GM12878 (cell line): ENCODE results near the gene SSTR4. TPM values are rescaled to one million over a fixed set of nuclear protein-coding genes. Genes with fewer than 3 reads are reported as not detected.
A peak's percentile ranks its signal among the peaks of the same experiment; 100 is the strongest.

Experiments
- ATAC-seq: fragments of 200-7000 bp; cut with Tn5 transposase; 3 replicates; pipeline ENCODE4 v1.9.1; 2020; ENCODE audit warnings: mild to moderate bottlenecking, moderate library complexity
- BruUV-seq: library from RNA; stranded (reverse); fragments of 400-500 nt; replicated peaks from 2 replicates; lab custom pipeline; 2021; lab: Mats Ljungman, UMichigan
- CTCF ChIA-PET: fragments of 300-600 bp; sonication (Branson Sonifier 250); formaldehyde crosslinking; extraction: SDS; loops from one replicate; lab custom pipeline; 2021; ENCODE audit warnings: inconsistent platforms; lab: Yijun Ruan, JAX
- POLR2A ChIA-PET: fragments of 350-600 bp; formaldehyde crosslinking; extraction: SDS; loops from one replicate; lab custom pipeline; 2021; ENCODE audit warnings: inconsistent platforms; lab: Charles Lee
- RAD21 ChIA-PET: fragments of 300-600 bp; sonication (Branson Sonifier 250); formaldehyde crosslinking; loops from one replicate; lab custom pipeline; 2023; ENCODE audit warnings: antibody characterized with exemption; ENCODE audit not compliant: unreplicated experiment; lab: Charles Lee
- SMC1A ChIA-PET: fragments of 300-600 bp; sonication (Branson Sonifier 250); formaldehyde crosslinking; loops from one replicate; lab custom pipeline; 2023; ENCODE audit not compliant: unreplicated experiment, uncharacterized antibody; lab: Charles Lee
- DNase-seq: peaks from one replicate; pipeline ENCODE4 v3.0.0-alpha.2; 2011; ENCODE audit warnings: low read depth, low spot score
- FAIRE-seq: peaks from 3 replicates; lab custom pipeline; 2011; peaks lifted over from hg19 to GRCh38; lab: Jason Lieb, UNC
- H2AFZ ChIP-seq: 2 replicates; pipeline ENCODE4 v1.6.0; 2011; ENCODE audit warnings: low read depth, low read length, control low read depth; ENCODE audit not compliant: control insufficient read depth
- H3K27ac ChIP-seq: 2 replicates; pipeline ENCODE4 v1.5.1; 2011; ENCODE audit warnings: control low read depth; ENCODE audit not compliant: control insufficient read depth, insufficient read depth
- H3K27me3 ChIP-seq, 2 experiments: replicated peaks in 1 of 2; 2 replicates each; pipeline versions ENCODE4 v1.6.0 to v1.6.1; 2011; ENCODE audit warnings: low read length in 1 of 2; ENCODE audit not compliant: control insufficient read depth in 2 of 2, insufficient read depth in 2 of 2
- H3K36me3 ChIP-seq, 2 experiments: 2 replicates each; pipeline ENCODE4 v1.5.1; 2011; ENCODE audit warnings: low read length in 1 of 2; ENCODE audit not compliant: control insufficient read depth in 2 of 2, insufficient read depth in 2 of 2
- H3K4me1 ChIP-seq: 2 replicates; pipeline ENCODE4 v1.6.1; 2011; ENCODE audit warnings: mild to moderate bottlenecking, low read length, moderate library complexity, mixed read lengths; ENCODE audit not compliant: control insufficient read depth, insufficient read depth
- H3K4me2 ChIP-seq: 2 replicates; pipeline ENCODE4 v1.6.0; 2011; ENCODE audit warnings: control low read depth; ENCODE audit not compliant: control insufficient read depth, insufficient read depth
- H3K4me3 ChIP-seq: fragments of 200-600 bp; sonication (generic); 2 replicates; pipeline ENCODE4 v1.5.1; 2016
- H3K79me2 ChIP-seq: 2 replicates; pipeline ENCODE4 v1.6.0; 2011; ENCODE audit warnings: low read length; ENCODE audit not compliant: control insufficient read depth, insufficient read depth
- H3K9ac ChIP-seq: 2 replicates; pipeline ENCODE4 v1.8.0; 2011; ENCODE audit warnings: low read length, control low read depth, mixed read lengths; ENCODE audit not compliant: control insufficient read depth, insufficient read depth
- H3K9me3 ChIP-seq: replicated peaks from 3 replicates; pipeline ENCODE4 v1.5.1; 2011; ENCODE audit warnings: mild to moderate bottlenecking, low read length; ENCODE audit not compliant: control insufficient read depth, insufficient read depth
- H4K20me1 ChIP-seq: 2 replicates; pipeline ENCODE4 v1.6.0; 2011; ENCODE audit not compliant: control insufficient read depth, insufficient read depth
- BHLHE40 ChIP-seq, 2 experiments: fragments of 450-650 bp in 1 of 2; IDR thresholded peaks; 2 replicates each; pipeline ENCODE4 v1.6.1; 2011 to 2017; ENCODE audit warnings: low read depth in 2 of 2, borderline replicate concordance in 1 of 2, improper control_type of control experiment in 1 of 2, low read length in 1 of 2, mild to moderate bottlenecking in 1 of 2
- NRF1 ChIP-seq: conservative IDR thresholded peaks from 2 replicates; pipeline ENCODE4 v1.6.1; 2011; ENCODE audit warnings: mild to moderate bottlenecking, low read depth, low read length, improper control_type of control experiment
- RAD21 ChIP-seq: IDR thresholded peaks from 2 replicates; pipeline ENCODE4 v1.6.1; 2011; ENCODE audit warnings: mild to moderate bottlenecking, low read depth, low read length, moderate library complexity; ENCODE audit not compliant: insufficient read depth
- SMC3 ChIP-seq: IDR thresholded peaks from 2 replicates; pipeline ENCODE4 v1.6.1; 2011; ENCODE audit warnings: low read length, improper control_type of control experiment, borderline replicate concordance
- WGBS: methylation state at CpG from one replicate; pipeline ENCODE4 v1.1.6; 2016; ENCODE audit warnings: low lambda C conversion rate; ENCODE audit not compliant: insufficient replicate concordance, insufficient coverage; ENCODE audit errors: missing lambda C conversion rate; 5-methylcytosine and 5-hydroxymethylcytosine counted together
- in situ Hi-C: fragments of 300-500 bp; cut with MboI; formaldehyde crosslinking; loops from 9 replicates; pipeline ENCODE4 v1.14.3; 2018; ENCODE audit warnings: mixed read lengths
- intact Hi-C: fragments of 100-400 bp; cut with micrococcal nuclease; formaldehyde crosslinking; loops from one replicate; pipeline ENCODE4 v1.14.2; 2022; ENCODE audit not compliant: unreplicated experiment
- polyA plus RNA-seq, 11 experiments: library from polyadenylated mRNA; depleted of rRNA in 4 of 11; unstranded in 6 of 11; stranded (reverse) in 5 of 11; fragments of >200 nt; fragmentation: Nextera tagmentation in 4 of 11; fragmentation: Illumina TruSeq in 1 of 11; extraction: Ambion mirVana in 4 of 11; extraction: Trizol in 1 of 11; gene quantifications; 1 replicate in 1 of 11; 2 replicates in 10 of 11; pipeline versions ENCODE4 v1.2.1 to v1.2.3, GENCODE V29; 2011 to 2016; ENCODE audit warnings: inconsistent platforms in 2 of 11, missing spikeins in 2 of 11, low read depth in 1 of 11
- total RNA-seq, 4 experiments: library from RNA; depleted of rRNA in 3 of 4; stranded (reverse); fragments of >200 nt in 3 of 4; fragmentation: Illumina TruSeq in 1 of 4; extraction: Trizol in 1 of 4; gene quantifications; 2 replicates each; pipeline versions ENCODE4 v1.2.1 to v1.2.3, GENCODE V29; 2013 to 2021
- TF ChIP-seq, protein P1 (sequence below): fragments of 450-650 bp; IDR thresholded peaks from 2 replicates; pipeline ENCODE4 v1.6.1; 2017; ENCODE audit warnings: low read depth, mild to moderate bottlenecking, moderate library complexity
- TF ChIP-seq, protein P2 (sequence below): IDR thresholded peaks from 2 replicates; pipeline ENCODE4 v1.6.1; 2012; ENCODE audit warnings: improper control_type of control experiment, low read depth, low read length; ENCODE audit not compliant: insufficient replicate concordance
- TF ChIP-seq, protein P3 (sequence below), 3 experiments: IDR thresholded peaks in 2 of 3; conservative IDR thresholded peaks in 1 of 3; 2 replicates each; pipeline ENCODE4 v1.5.1; 2011; ENCODE audit warnings: low read depth in 3 of 3, low read length in 3 of 3, mild to moderate bottlenecking in 3 of 3, control low read depth in 2 of 3, moderate library complexity in 2 of 3, inconsistent platforms in 1 of 3, mixed read lengths in 1 of 3; ENCODE audit not compliant: control insufficient read depth in 2 of 3, insufficient read depth in 1 of 3; ENCODE audit errors: extremely low read depth in 1 of 3

The SSTR4 gene
- total and polyA plus RNA-seq, 10 of the 15 experiments (the other 5 are each of a cell fraction or from before 2014, with no cell fraction given), result not detected

DNA sequence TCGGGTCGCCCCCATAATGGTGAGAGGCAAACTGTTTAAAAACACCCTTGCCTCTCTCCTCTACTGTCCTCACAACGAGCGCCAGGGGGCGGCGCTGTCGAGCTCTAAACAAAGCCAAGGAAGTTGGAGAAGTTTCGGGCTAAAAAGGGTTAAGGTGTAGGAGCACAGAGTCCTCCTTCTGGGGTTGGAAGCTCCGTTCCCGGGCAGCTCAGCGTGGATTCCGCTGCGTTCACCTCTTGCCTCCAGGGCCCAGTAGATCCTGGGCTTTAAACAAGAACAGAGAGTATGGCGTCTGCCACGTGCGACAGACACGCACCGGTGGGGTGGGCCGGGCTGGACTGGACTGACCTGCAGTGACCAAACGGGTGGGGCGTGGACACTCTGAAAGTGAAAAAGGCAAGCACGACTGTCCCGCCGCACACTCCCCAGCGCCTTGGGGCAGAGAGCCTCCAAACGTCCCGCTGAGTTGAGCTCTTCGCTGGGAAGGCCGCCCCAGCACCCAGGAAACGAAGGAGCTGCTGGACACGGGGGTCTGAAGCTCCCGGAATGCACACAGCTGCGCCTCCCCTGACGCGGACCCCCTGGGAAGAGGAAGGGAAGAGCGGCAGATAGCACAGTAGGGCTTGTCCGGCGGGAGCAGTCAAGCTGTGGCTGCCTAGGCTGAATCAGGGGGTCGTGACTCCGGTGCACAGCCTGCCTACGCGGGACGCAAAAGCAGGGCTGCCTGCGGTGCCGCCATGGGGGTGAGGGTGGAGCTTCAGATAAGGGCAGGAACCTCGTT lies 15.9 kb downstream of the SSTR4 start:
- peaks cover 8% of the 10 kb centered on the region in 2 experiments; a peak in 3 of 4 replicates for H3K27me3 ChIP-seq
- BruUV-seq, result no TSS peak
- peak; percentile 64 for ATAC-seq
- in situ Hi-C loops, result no loop called here
- ChIA-PET POLR2A (interaction anchor here (1.5 kb wide), 1 partner anchor 150 kb away, joined by 5 read pairs; no protein-coding TSS in a partner anchor), SMC1A (interaction anchor here (0.6 to 4.8 kb wide), 13 partner anchors 11 to 184 kb away, joined by 3 to 32 read pairs (median 5); partner anchors contain the start of gene CD93), RAD21 (interaction anchor here (0.9 to 3.5 kb wide), 13 partner anchors 28 to 360 kb away, joined by 3 to 25 read pairs (median 5); no protein-coding TSS in a partner anchor), CTCF (interaction anchor here (0.7 to 5.3 kb wide), 31 partner anchors 11 to 361 kb away, joined by 3 to 34 read pairs (median 4); partner anchors contain the start of gene NXT1)
- H3K9me3 ChIP-seq, result no peaks in the 10 kb centered on the region; the same call in 2 of the 3 replicates
- no peak overlapping the region for H3K9ac ChIP-seq
- WGBS, result 18% methylated on average over 40 of the region's 46 CpGs
- H2AFZ ChIP-seq, result no peak overlapping the region
- H3K4me2 ChIP-seq, result no peak overlapping the region; the same call in 1 of the 2 replicates
- intact Hi-C loops, result loop anchor here (5.0 to 10.0 kb wide), 2 partner anchors 151 to 294 kb away; no protein-coding TSS in a partner anchor
- no peak for FAIRE-seq
- TF ChIP-seq RAD21 (peak; percentile 84), NRF1 (no peak), BHLHE40 (IDR thresholded peaks at IDR 0.05; ENCODE audit: borderline replicate concordance in 1 of 2, low read depth in 2 of 2, low read length in 1 of 2) (peak in 1 of 2 experiments; percentile 57; a peak in 1 of 4 replicates), SMC3 (peak; percentile 55)
- TF ChIP-seq, protein P1, sequence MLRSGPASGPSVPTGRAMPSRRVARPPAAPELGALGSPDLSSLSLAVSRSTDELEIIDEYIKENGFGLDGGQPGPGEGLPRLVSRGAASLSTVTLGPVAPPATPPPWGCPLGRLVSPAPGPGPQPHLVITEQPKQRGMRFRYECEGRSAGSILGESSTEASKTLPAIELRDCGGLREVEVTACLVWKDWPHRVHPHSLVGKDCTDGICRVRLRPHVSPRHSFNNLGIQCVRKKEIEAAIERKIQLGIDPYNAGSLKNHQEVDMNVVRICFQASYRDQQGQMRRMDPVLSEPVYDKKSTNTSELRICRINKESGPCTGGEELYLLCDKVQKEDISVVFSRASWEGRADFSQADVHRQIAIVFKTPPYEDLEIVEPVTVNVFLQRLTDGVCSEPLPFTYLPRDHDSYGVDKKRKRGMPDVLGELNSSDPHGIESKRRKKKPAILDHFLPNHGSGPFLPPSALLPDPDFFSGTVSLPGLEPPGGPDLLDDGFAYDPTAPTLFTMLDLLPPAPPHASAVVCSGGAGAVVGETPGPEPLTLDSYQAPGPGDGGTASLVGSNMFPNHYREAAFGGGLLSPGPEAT, result no peak
- TF ChIP-seq, protein P2, sequence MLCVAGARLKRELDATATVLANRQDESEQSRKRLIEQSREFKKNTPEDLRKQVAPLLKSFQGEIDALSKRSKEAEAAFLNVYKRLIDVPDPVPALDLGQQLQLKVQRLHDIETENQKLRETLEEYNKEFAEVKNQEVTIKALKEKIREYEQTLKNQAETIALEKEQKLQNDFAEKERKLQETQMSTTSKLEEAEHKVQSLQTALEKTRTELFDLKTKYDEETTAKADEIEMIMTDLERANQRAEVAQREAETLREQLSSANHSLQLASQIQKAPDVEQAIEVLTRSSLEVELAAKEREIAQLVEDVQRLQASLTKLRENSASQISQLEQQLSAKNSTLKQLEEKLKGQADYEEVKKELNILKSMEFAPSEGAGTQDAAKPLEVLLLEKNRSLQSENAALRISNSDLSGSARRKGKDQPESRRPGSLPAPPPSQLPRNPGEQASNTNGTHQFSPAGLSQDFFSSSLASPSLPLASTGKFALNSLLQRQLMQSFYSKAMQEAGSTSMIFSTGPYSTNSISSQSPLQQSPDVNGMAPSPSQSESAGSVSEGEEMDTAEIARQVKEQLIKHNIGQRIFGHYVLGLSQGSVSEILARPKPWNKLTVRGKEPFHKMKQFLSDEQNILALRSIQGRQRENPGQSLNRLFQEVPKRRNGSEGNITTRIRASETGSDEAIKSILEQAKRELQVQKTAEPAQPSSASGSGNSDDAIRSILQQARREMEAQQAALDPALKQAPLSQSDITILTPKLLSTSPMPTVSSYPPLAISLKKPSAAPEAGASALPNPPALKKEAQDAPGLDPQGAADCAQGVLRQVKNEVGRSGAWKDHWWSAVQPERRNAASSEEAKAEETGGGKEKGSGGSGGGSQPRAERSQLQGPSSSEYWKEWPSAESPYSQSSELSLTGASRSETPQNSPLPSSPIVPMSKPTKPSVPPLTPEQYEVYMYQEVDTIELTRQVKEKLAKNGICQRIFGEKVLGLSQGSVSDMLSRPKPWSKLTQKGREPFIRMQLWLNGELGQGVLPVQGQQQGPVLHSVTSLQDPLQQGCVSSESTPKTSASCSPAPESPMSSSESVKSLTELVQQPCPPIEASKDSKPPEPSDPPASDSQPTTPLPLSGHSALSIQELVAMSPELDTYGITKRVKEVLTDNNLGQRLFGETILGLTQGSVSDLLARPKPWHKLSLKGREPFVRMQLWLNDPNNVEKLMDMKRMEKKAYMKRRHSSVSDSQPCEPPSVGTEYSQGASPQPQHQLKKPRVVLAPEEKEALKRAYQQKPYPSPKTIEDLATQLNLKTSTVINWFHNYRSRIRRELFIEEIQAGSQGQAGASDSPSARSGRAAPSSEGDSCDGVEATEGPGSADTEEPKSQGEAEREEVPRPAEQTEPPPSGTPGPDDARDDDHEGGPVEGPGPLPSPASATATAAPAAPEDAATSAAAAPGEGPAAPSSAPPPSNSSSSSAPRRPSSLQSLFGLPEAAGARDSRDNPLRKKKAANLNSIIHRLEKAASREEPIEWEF, result no peak
- TF ChIP-seq, protein P3, sequence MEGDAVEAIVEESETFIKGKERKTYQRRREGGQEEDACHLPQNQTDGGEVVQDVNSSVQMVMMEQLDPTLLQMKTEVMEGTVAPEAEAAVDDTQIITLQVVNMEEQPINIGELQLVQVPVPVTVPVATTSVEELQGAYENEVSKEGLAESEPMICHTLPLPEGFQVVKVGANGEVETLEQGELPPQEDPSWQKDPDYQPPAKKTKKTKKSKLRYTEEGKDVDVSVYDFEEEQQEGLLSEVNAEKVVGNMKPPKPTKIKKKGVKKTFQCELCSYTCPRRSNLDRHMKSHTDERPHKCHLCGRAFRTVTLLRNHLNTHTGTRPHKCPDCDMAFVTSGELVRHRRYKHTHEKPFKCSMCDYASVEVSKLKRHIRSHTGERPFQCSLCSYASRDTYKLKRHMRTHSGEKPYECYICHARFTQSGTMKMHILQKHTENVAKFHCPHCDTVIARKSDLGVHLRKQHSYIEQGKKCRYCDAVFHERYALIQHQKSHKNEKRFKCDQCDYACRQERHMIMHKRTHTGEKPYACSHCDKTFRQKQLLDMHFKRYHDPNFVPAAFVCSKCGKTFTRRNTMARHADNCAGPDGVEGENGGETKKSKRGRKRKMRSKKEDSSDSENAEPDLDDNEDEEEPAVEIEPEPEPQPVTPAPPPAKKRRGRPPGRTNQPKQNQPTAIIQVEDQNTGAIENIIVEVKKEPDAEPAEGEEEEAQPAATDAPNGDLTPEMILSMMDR (IDR thresholded peaks at IDR 0.05 in 2 of 3, conservative IDR thresholded peaks at IDR 0.05 in 1 of 3; ENCODE audit: control insufficient read depth in 2 of 3, extremely low read depth in 1 of 3, insufficient read depth in 1 of 3, low read depth in 3 of 3, low read length in 3 of 3), result peak; percentile 42 to 54 (median 49); a peak in 4 of 6 replicates
- no peaks in the 10 kb centered on the region for H3K4me1 ChIP-seq
- no peak for DNase-seq
- H3K36me3 ChIP-seq, result no peaks in the 10 kb centered on the region; a peak in 1 of 4 replicates
- H4K20me1 ChIP-seq, result no peaks in the 10 kb centered on the region
- H3K4me3 ChIP-seq, result no peak overlapping the region
- no peak overlapping the region for H3K27ac ChIP-seq
- H3K79me2 ChIP-seq, result no peaks in the 10 kb centered on the region
